H1 (cell line): ENCODE measurements around the gene EPHB1. TPM values are rescaled to one million over a fixed set of nuclear protein-coding genes. Genes with fewer than 3 reads are reported as not detected.

ENCODE experiments used
- CTCF ChIA-PET: fragments of 300-600 bp; sonication (Branson Sonifier 250); formaldehyde crosslinking; loops from one replicate; lab custom pipeline; 2021; ENCODE audit not compliant: partially characterized antibody; lab: Charles Lee
- POLR2A ChIA-PET: fragments of 300-600 bp; sonication (Branson Sonifier 250); formaldehyde crosslinking; loops from one replicate; lab custom pipeline; 2021; ENCODE audit warnings: inconsistent platforms; ENCODE audit not compliant: partially characterized antibody; lab: Charles Lee
- DNase-seq, 2 experiments: peaks; one replicate each; pipeline versions ENCODE4 v3.0.0 to v3.0.0-alpha.2; 2010 to 2022; ENCODE audit warnings: low spot score in 2 of 2, low read depth in 1 of 2, mixed read lengths in 1 of 2
- FAIRE-seq: peaks from 2 replicates; lab custom pipeline; 2011; peaks lifted over from hg19 to GRCh38; lab: Jason Lieb, UNC
- H2AFZ ChIP-seq: 2 replicates; pipeline ENCODE4 v1.8.1; 2012; ENCODE audit warnings: low read length, inconsistent platforms
- H2AK5ac ChIP-seq: 2 replicates; pipeline ENCODE4 v1.6.1; 2013; ENCODE audit warnings: low read depth, low read length
- H2BK120ac ChIP-seq: replicated peaks from 2 replicates; pipeline ENCODE3; 2013; ENCODE audit warnings: low read depth, low read length, inconsistent platforms
- H2BK12ac ChIP-seq: 2 replicates; pipeline ENCODE4 v1.6.1; 2013; ENCODE audit warnings: low read depth, low read length
- H2BK15ac ChIP-seq: 2 replicates; pipeline ENCODE4 v1.6.1; 2013; ENCODE audit warnings: low read length
- H2BK20ac ChIP-seq: 2 replicates; pipeline ENCODE4 v1.6.1; 2013; ENCODE audit warnings: low read length
- H2BK5ac ChIP-seq: 2 replicates; pipeline ENCODE4 v1.6.1; 2013; ENCODE audit warnings: low read depth, low read length
- H3K14ac ChIP-seq: 2 replicates; pipeline ENCODE4 v1.6.1; 2013; ENCODE audit warnings: inconsistent platforms; ENCODE audit not compliant: insufficient read length
- H3K18ac ChIP-seq: 2 replicates; pipeline ENCODE4 v1.6.1; 2013; ENCODE audit warnings: low read length; ENCODE audit errors: extremely low read depth
- H3K23ac ChIP-seq: 2 replicates; pipeline ENCODE4 v1.6.1; 2013; ENCODE audit warnings: inconsistent platforms; ENCODE audit not compliant: insufficient read length
- H3K23me2 ChIP-seq: 2 replicates; pipeline ENCODE4 v1.6.1; 2013; ENCODE audit warnings: low read depth, low read length
- H3K27ac ChIP-seq: 2 replicates; pipeline ENCODE4 v1.6.1; 2011; ENCODE audit warnings: low read depth, low read length, inconsistent platforms
- H3K27me3 ChIP-seq, 4 experiments: replicated peaks in 1 of 4; 1 replicate in 1 of 4; 2 replicates in 3 of 4; pipeline versions ENCODE4 v1.6.1 to v1.8.1; 2011 to 2013; ENCODE audit warnings: low read length in 3 of 4, mild to moderate bottlenecking in 3 of 4, inconsistent platforms in 2 of 4, mixed read lengths in 2 of 4, moderate library complexity in 1 of 4; ENCODE audit not compliant: control insufficient read depth in 3 of 4, insufficient read depth in 3 of 4; ENCODE audit errors: extremely low read depth in 1 of 4
- H3K36me3 ChIP-seq, 4 experiments: 2 replicates each; pipeline versions ENCODE4 v1.6.1 to v1.8.1; 2011 to 2013; ENCODE audit warnings: mild to moderate bottlenecking in 4 of 4, low read length in 3 of 4, moderate library complexity in 2 of 4, control low read depth in 1 of 4, inconsistent platforms in 1 of 4; ENCODE audit not compliant: insufficient read depth in 4 of 4, control insufficient read depth in 2 of 4
- H3K4ac ChIP-seq: replicated peaks from 2 replicates; pipeline ENCODE3; 2013; ENCODE audit warnings: low read length, low read depth, mixed read lengths, inconsistent platforms; ENCODE audit not compliant: insufficient read length
- H3K4me1 ChIP-seq, 4 experiments: replicated peaks in 1 of 4; 1 replicate in 1 of 4; 2 replicates in 3 of 4; pipeline versions ENCODE4 v1.6.1 to v1.8.1; 2011 to 2013; ENCODE audit warnings: low read length in 3 of 4, inconsistent platforms in 2 of 4, mixed read lengths in 1 of 4; ENCODE audit not compliant: insufficient read depth in 4 of 4, control insufficient read depth in 3 of 4
- H3K4me2 ChIP-seq, 2 experiments: 2 replicates each; pipeline versions ENCODE4 v1.6.1 to v1.8.1; 2011 to 2013; ENCODE audit warnings: low read depth in 2 of 2, low read length in 2 of 2, control low read depth in 1 of 2, inconsistent platforms in 1 of 2, mild to moderate bottlenecking in 1 of 2; ENCODE audit not compliant: insufficient read depth in 1 of 2
- H3K4me3 ChIP-seq, 4 experiments: fragments of 200-600, 300-600 bp in 1 of 4; sonication (generic), shearing (Covaris generic), sonication (Bioruptor Twin) in 1 of 4; 2 replicates each; pipeline versions ENCODE4 v1.5.1 to v1.8.1; 2011 to 2016; ENCODE audit warnings: low read length in 4 of 4, low read depth in 3 of 4, control low read depth in 2 of 4, inconsistent platforms in 2 of 4, mild to moderate bottlenecking in 2 of 4, mixed read lengths in 1 of 4, moderate library complexity in 1 of 4; ENCODE audit not compliant: insufficient read depth in 2 of 4; ENCODE audit errors: extremely low read depth in 1 of 4
- H3K56ac ChIP-seq: replicated peaks from 2 replicates; pipeline ENCODE3; 2013; ENCODE audit warnings: low read depth, mild to moderate bottlenecking, mixed read lengths, low read length, inconsistent platforms; ENCODE audit not compliant: insufficient read length
- H3K79me1 ChIP-seq: 2 replicates; pipeline ENCODE4 v1.6.1; 2013; ENCODE audit warnings: low read depth, low read length, control low read depth
- H3K79me2 ChIP-seq, 2 experiments: 2 replicates each; pipeline versions ENCODE4 v1.6.1 to v1.8.1; 2012 to 2013; ENCODE audit warnings: low read length in 2 of 2, mild to moderate bottlenecking in 2 of 2, inconsistent platforms in 1 of 2; ENCODE audit not compliant: insufficient read depth in 2 of 2, control insufficient read depth in 1 of 2
- H3K9ac ChIP-seq, 4 experiments: replicated peaks in 1 of 4; 1 replicate in 1 of 4; 2 replicates in 3 of 4; pipeline versions ENCODE4 v1.6.1 to v1.8.1; 2011 to 2013; ENCODE audit warnings: low read depth in 3 of 4, low read length in 3 of 4, control low read depth in 2 of 4, mild to moderate bottlenecking in 2 of 4, moderate library complexity in 2 of 4, inconsistent platforms in 1 of 4; ENCODE audit errors: extremely low read depth in 1 of 4
- H3K9me3 ChIP-seq, 2 experiments: 2 replicates each; pipeline versions ENCODE4 v1.6.1 to v1.8.1; 2012 to 2013; ENCODE audit warnings: mild to moderate bottlenecking in 2 of 2, moderate library complexity in 2 of 2, control low read depth in 1 of 2, inconsistent platforms in 1 of 2, low read depth in 1 of 2, low read length in 1 of 2, mixed read lengths in 1 of 2; ENCODE audit not compliant: insufficient read depth in 2 of 2
- H4K20me1 ChIP-seq, 2 experiments: replicated peaks in 1 of 2; 2 replicates each; pipeline versions ENCODE3 to v1.8.1; 2011 to 2013; ENCODE audit warnings: inconsistent platforms in 2 of 2, low read length in 2 of 2, mild to moderate bottlenecking in 1 of 2; ENCODE audit not compliant: insufficient read depth in 2 of 2, control insufficient read depth in 1 of 2
- H4K5ac ChIP-seq: 2 replicates; pipeline ENCODE4 v1.6.1; 2013; ENCODE audit warnings: low read length, low read depth, mixed read lengths, inconsistent platforms; ENCODE audit not compliant: insufficient read length
- H4K8ac ChIP-seq: 2 replicates; pipeline ENCODE4 v1.8.0; 2013; ENCODE audit warnings: mild to moderate bottlenecking, moderate library complexity, low read length, inconsistent platforms; ENCODE audit not compliant: insufficient read depth; ENCODE audit errors: extremely low read depth
- H4K91ac ChIP-seq: replicated peaks from 2 replicates; pipeline ENCODE3; 2013; ENCODE audit warnings: low read length, mixed read lengths, inconsistent platforms; ENCODE audit not compliant: insufficient read length
- ATF3 ChIP-seq: IDR thresholded peaks from 2 replicates; pipeline ENCODE4 v1.6.1; 2011; ENCODE audit warnings: low read depth, mild to moderate bottlenecking, low read length; ENCODE audit not compliant: insufficient read depth
- BACH1 ChIP-seq: IDR thresholded peaks from 2 replicates; pipeline ENCODE4 v1.6.1; 2012; ENCODE audit warnings: low read length, improper control_type of control experiment
- CREB1 ChIP-seq: IDR thresholded peaks from 2 replicates; pipeline ENCODE4 v1.6.1; 2012; ENCODE audit warnings: inconsistent platforms
- E2F6 ChIP-seq: IDR thresholded peaks from 2 replicates; pipeline ENCODE4 v1.6.1; 2012; ENCODE audit warnings: inconsistent platforms
- EP300 ChIP-seq, 2 experiments: IDR thresholded peaks; 1 replicate in 1 of 2; 2 replicates in 1 of 2; pipeline ENCODE4 v1.6.1; 2011 to 2012; ENCODE audit warnings: low read depth in 2 of 2, low read length in 2 of 2, mild to moderate bottlenecking in 2 of 2, borderline replicate concordance in 1 of 2, inconsistent platforms in 1 of 2, moderate library complexity in 1 of 2
- HDAC6 ChIP-seq: IDR thresholded peaks from one replicate; pipeline ENCODE4 v1.7.1; 2012; ENCODE audit warnings: low read depth, mild to moderate bottlenecking, inconsistent platforms, low read length, moderate library complexity
- KDM4A ChIP-seq: IDR thresholded peaks from one replicate; pipeline ENCODE4 v1.7.1; 2012; ENCODE audit warnings: low read depth, mild to moderate bottlenecking, moderate library complexity, low read length, inconsistent platforms; ENCODE audit not compliant: severe bottlenecking
- MAFK ChIP-seq: IDR thresholded peaks from 2 replicates; pipeline ENCODE4 v1.6.1; 2012; ENCODE audit warnings: low read depth, mild to moderate bottlenecking, improper control_type of control experiment, low read length
- RBBP5 ChIP-seq: IDR thresholded peaks from 2 replicates; pipeline ENCODE4 v1.7.1; 2012; ENCODE audit warnings: low read depth, mild to moderate bottlenecking, inconsistent platforms, low read length, moderate library complexity, borderline replicate concordance
- TAF7 ChIP-seq: optimal IDR thresholded peaks from 2 replicates; pipeline ENCODE3; 2011; ENCODE audit warnings: low read depth, mild to moderate bottlenecking, inconsistent platforms, low read length, moderate library complexity, borderline replicate concordance
- TEAD4 ChIP-seq: IDR thresholded peaks from 2 replicates; pipeline ENCODE4 v1.6.1; 2012; ENCODE audit warnings: low read depth, low read length, inconsistent platforms, mixed read lengths
- YY1 ChIP-seq: IDR thresholded peaks from 2 replicates; pipeline ENCODE4 v1.6.1; 2011; ENCODE audit warnings: low read depth, mild to moderate bottlenecking, low read length
- ZNF274 ChIP-seq: IDR thresholded peaks from 2 replicates; pipeline ENCODE4 v1.7.0; 2012; ENCODE audit warnings: low read length, borderline replicate concordance; ENCODE audit errors: extremely low read depth
- WGBS, 2 experiments: shearing (Covaris generic) in 1 of 2; methylation state at CpG; one replicate each; pipeline versions ENCODE4 v1.1.6 to v1.1.7; 2013 to 2015; ENCODE audit warnings: low lambda C conversion rate in 2 of 2, mixed read lengths in 2 of 2, inconsistent platforms in 1 of 2, low coverage in 1 of 2, missing lambda C conversion rate in 1 of 2; ENCODE audit not compliant: insufficient replicate concordance in 2 of 2, insufficient coverage in 1 of 2, insufficient read length in 1 of 2; ENCODE audit errors: extremely low coverage in 1 of 2, missing lambda C conversion rate in 1 of 2; 5-methylcytosine and 5-hydroxymethylcytosine counted together
- polyA plus RNA-seq, 7 experiments: library from polyadenylated mRNA; depleted of rRNA in 3 of 7; stranded (reverse) in 5 of 7; unstranded in 2 of 7; fragments of >200 nt in 5 of 7; fragments of 200-250 nt in 2 of 7; gene quantifications; 1 replicate in 5 of 7; 2 replicates in 1 of 7; 4 replicates in 1 of 7; pipeline versions ENCODE4 v1.2.1 to v1.2.3, GENCODE V29; 2011 to 2013; ENCODE audit warnings: missing spikeins in 2 of 7, mixed read lengths in 2 of 7
- total RNA-seq: library from RNA; stranded (reverse); fragmentation: NEBNext Ultra II Directional; extraction: Animal tissue kit (Norgen Biotek cat#: 25700); gene quantifications from 2 replicates; pipeline ENCODE4 v1.2.1, GENCODE V29; 2021

EPHB1 gene
- total and polyA plus RNA-seq, 2 of the 8 experiments (the other 6 are each of a cell fraction or from before 2014, with no cell fraction given): 3.5 to 5.9 TPM

DNA sequence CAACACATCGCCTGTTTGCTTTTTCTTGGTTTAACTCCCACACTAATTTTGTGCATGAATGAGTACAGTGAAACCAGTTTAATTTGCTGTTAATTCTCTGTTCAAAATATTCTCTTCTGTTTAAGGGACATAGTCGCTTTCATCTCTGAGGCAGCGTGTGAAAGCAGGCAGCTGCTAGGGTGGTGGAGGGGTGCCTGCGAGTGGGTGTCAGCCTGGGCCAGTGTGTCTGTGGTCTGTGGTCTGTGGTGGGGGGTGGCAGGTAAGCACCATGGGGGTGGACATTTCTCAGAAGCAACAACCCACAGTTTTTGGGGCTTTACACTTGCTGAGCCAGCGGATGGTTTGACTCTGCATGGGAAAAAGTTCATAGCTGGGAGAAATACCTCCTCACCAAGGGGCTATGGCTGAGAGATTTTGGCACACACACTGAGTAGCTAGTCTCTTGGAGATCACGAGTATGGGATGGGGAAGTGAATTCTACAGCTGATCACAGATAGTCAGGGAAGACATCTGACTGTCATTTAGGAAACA lies 109.2 kb downstream of the EPHB1 start:
- Histone ChIP-seq H3K79me1 (no peaks in the 10 kb centered on the region), H3K4ac (no peak overlapping the region), H3K14ac (no peak overlapping the region), H3K18ac (no peak overlapping the region), H2AK5ac (no peak overlapping the region), H2BK5ac (no peak overlapping the region), H3K9ac (no peak overlapping the region), H2BK120ac (no peak overlapping the region), H2BK12ac (no peak overlapping the region), H3K4me1 (peaks cover 0 to 7% (median 2%) of the 10 kb centered on the region in 4 experiments; a peak in 3 of 7 replicates), H3K27me3 (no peaks in the 10 kb centered on the region), H2AFZ (no peak overlapping the region), H4K20me1 (peaks cover 2 to 3% of the 10 kb centered on the region in 2 experiments), H3K23me2 (no peaks in the 10 kb centered on the region), H3K56ac (no peak overlapping the region), H3K9me3 (no peaks in the 10 kb centered on the region), H3K27ac (no peak overlapping the region), H3K4me2 (no peak overlapping the region), H4K5ac (no peak overlapping the region), H3K79me2 (no peaks in the 10 kb centered on the region), H2BK20ac (no peak overlapping the region), H4K8ac (no peak overlapping the region), H4K91ac (no peak overlapping the region), H3K36me3 (no peaks in the 10 kb centered on the region), H3K4me3 (no peak overlapping the region), H3K23ac (no peak overlapping the region), H2BK15ac (no peak overlapping the region)
- ChIA-PET CTCF (interaction anchor here (0.6 to 1.4 kb wide), 6 partner anchors 10 to 317 kb away, joined by 3 to 7 read pairs (median 3); no protein-coding TSS in a partner anchor), POLR2A (no interaction called here)
- FAIRE-seq (no peak), DNase-seq (no peak)
- WGBS, 2 experiments: 91% methylated on average over 6 of the region's 6 CpGs; no CpG with 5 or more reads in 1 of the 2 experiments
- no peak for TF ChIP-seq HDAC6
- no peak for TF ChIP-seq TAF7
- TF ChIP-seq E2F6: no peak
- no peak for TF ChIP-seq MAFK
- TF ChIP-seq TEAD4: no peak
- no peak for TF ChIP-seq ATF3
- TF ChIP-seq CREB1: no peak
- TF ChIP-seq YY1: no peak
- TF ChIP-seq BACH1: no peak
- TF ChIP-seq KDM4A: no peak
- TF ChIP-seq RBBP5: no peak
- no peak for TF ChIP-seq ZNF274
- TF ChIP-seq EP300 (IDR thresholded peaks at IDR 0.05; ENCODE audit: borderline replicate concordance in 1 of 2, low read depth in 2 of 2, low read length in 2 of 2): no peak
